Aorta (tissue), 5 donors: ENCODE data around the gene CLCN3. TPM values are rescaled to one million over a fixed set of nuclear protein-coding genes. Genes with fewer than 3 reads are reported as not detected.
"Not testable (repeated sequence)": the region's sequence is repeated elsewhere in the genome, so short reads cannot be mapped to it uniquely, and the experiment has no call there.

ENCODE experiments used
- ATAC-seq: fragments of 200-7000 bp; cut with Tn5 transposase; one replicate; pipeline ENCODE4 v1.9.1; 2022; ENCODE audit warnings: moderate library complexity; ENCODE audit not compliant: low FRiP score
- DNase-seq, 2 donors: peaks; one replicate each; pipeline ENCODE4 v3.0.0-alpha.2; 2020
- H3K27ac ChIP-seq, 2 donors: one replicate each; pipeline ENCODE4 v1.5.1; 2013; ENCODE audit warnings: low read length in 2 of 2, mild to moderate bottlenecking in 2 of 2, moderate library complexity in 2 of 2, control low read depth in 1 of 2, inconsistent platforms in 1 of 2, low read depth in 1 of 2
- H3K27me3 ChIP-seq, 2 donors: one replicate each; pipeline ENCODE4 v1.6.1; 2013; ENCODE audit warnings: control low read depth in 1 of 2, low read length in 1 of 2, mild to moderate bottlenecking in 1 of 2, moderate library complexity in 1 of 2; ENCODE audit not compliant: insufficient read depth in 2 of 2, control insufficient read depth in 1 of 2
- H3K36me3 ChIP-seq, 2 donors: one replicate each; pipeline ENCODE4 v1.6.1; 2013; ENCODE audit warnings: control low read depth in 1 of 2, low read length in 1 of 2, mild to moderate bottlenecking in 1 of 2; ENCODE audit not compliant: insufficient read depth in 2 of 2, control insufficient read depth in 1 of 2
- H3K4me1 ChIP-seq, 2 donors: one replicate each; pipeline ENCODE4 v1.6.1; 2013; ENCODE audit warnings: low read length in 2 of 2, control low read depth in 1 of 2, mild to moderate bottlenecking in 1 of 2, moderate library complexity in 1 of 2; ENCODE audit not compliant: insufficient read depth in 2 of 2, control insufficient read depth in 1 of 2
- H3K4me3 ChIP-seq, 2 donors: one replicate each; pipeline ENCODE4 v1.5.1; 2013; ENCODE audit warnings: low read length in 2 of 2, control low read depth in 1 of 2, mild to moderate bottlenecking in 1 of 2
- H3K9me3 ChIP-seq: one replicate; pipeline ENCODE4 v1.6.1; 2013; ENCODE audit warnings: mild to moderate bottlenecking, low read length; ENCODE audit not compliant: control insufficient read depth
- WGBS, 2 donors: extraction: QIAGEN DNeasy Blood & Tissue Kit; methylation state at CpG; one replicate each; pipeline ENCODE4 v1.1.7; 2013; 5-methylcytosine and 5-hydroxymethylcytosine counted together
- intact Hi-C, 2 donors: fragments of 100-400 bp; cut with DNase I; formaldehyde crosslinking; loops; one replicate each; pipeline versions ENCODE4 v1.14.2 to v1.15.0; 2022
- polyA plus RNA-seq, 2 donors: library from polyadenylated mRNA; stranded (reverse); fragments of 200-250 nt; gene quantifications; one replicate each; pipeline ENCODE4 v1.2.3, GENCODE V29; 2013
- total RNA-seq, 2 donors: library from RNA; stranded (reverse); fragmentation: NEBNext Ultra II Directional; extraction: Animal tissue kit (Norgen Biotek cat#: 25700); gene quantifications; one replicate each; pipeline ENCODE4 v1.2.1, GENCODE V29; 2021
- donor health status: healthy with polysubstance abuse.
- donor health status: Bipolar disorder and iron deficiency.
- donor health status: DM: no; HTN: no; CAD: no.
- donor health status: DM: no; HTN: no; CAD: no.
- donor health status: DM: yes; HTN: yes; CAD: no.

Gene CLCN3
- total and polyA plus RNA-seq, 4 donors, result 4.9 to 29.1 (median 12.3) TPM

DNA sequence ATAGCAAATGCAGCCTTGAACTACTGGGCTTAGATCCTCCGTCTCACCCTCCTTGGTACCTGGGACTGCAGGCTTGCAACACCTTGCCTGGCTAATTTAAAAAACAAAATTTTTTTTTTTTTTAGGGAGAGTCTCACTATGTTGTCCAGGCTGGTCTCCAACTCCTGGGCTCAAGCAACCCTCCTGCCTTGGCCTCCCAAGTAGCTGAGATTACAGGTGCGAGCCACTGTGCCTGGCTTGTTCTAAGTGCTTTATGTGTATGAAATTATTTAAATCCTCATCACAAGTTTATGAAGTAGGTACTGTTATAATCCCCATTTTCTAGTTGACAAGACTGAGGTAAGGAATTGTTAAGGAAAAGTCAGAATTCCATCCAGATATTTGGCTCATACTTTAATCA lies 43.0 kb downstream of the CLCN3 start:
- H3K4me3 ChIP-seq, result no peak overlapping the region
- no peaks in the 10 kb centered on the region for H3K9me3 ChIP-seq
- no peaks in the 10 kb centered on the region for H3K4me1 ChIP-seq
- no peak overlapping the region for H3K27ac ChIP-seq
- DNase-seq, result no peak
- H3K27me3 ChIP-seq, result no peaks in the 10 kb centered on the region
- intact Hi-C loops, result no loop called here
- no peak for ATAC-seq
- peaks cover 0 to 2% of the 10 kb centered on the region in 2 donors for H3K36me3 ChIP-seq
- WGBS, 2 donors, result 97 to 99% methylated on average over 2 of the region's 2 CpGs

DNA sequence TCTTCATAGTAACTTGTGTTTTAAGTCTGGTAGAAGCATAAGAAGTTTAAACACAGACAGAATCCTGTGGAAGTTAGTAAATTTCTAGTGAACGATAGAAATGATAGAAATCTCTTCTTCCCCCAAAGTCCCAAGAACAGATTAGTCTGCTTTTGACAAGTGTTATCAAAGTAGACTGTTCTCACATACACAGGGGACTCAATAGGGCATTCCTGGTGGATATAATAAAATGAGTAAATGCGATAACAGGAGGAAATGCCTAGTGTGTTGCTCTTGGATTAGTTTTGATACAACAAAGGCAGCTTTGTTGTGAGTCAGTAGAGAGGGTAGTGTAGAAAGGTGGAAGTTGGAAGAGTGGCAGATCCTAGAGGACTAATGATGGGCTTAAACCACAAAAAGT lies 43.5 kb downstream of the CLCN3 start:
- Histone ChIP-seq H3K27me3 (no peaks in the 10 kb centered on the region), H3K27ac (no peak overlapping the region), H3K9me3 (no peaks in the 10 kb centered on the region), H3K4me1 (no peaks in the 10 kb centered on the region), H3K36me3 (peaks cover 0 to 2% of the 10 kb centered on the region in 2 donors), H3K4me3 (no peak overlapping the region)
- 6 to 10% methylated on average over 2 of the region's 2 CpGs for WGBS, 2 donors
- ATAC-seq, result no peak
- DNase-seq, result no peak
- intact Hi-C loops, result no loop called here

DNA sequence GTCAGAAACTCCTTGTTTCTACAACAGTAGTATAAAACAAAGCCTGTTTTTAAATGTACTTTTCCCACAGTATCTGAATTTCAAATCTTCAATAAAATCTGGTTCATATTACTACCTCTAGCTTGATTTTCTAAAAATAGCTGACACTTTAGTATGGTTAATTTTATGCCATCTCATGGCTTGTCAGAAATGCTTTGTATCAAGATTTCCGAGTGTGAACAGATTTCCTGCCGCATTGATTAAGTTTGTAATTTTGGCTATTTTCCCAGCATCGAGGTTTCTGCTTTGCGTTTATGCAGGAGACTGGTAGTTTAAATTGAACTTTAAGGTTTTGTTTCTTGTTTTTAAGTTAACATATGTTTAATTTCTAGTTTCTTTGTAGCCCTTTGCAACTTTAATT lies 44.2 kb downstream of the CLCN3 start:
- Histone ChIP-seq H3K4me3 (no peak overlapping the region), H3K36me3 (peaks cover 0 to 2% of the 10 kb centered on the region in 2 donors), H3K27ac (no peak overlapping the region), H3K9me3 (no peaks in the 10 kb centered on the region), H3K4me1 (no peaks in the 10 kb centered on the region), H3K27me3 (no peaks in the 10 kb centered on the region)
- DNase-seq (no peak), ATAC-seq (no peak)
- WGBS, 2 donors, result 47 to 53% methylated on average over 4 of the region's 4 CpGs
- intact Hi-C loops, result no loop called here

DNA sequence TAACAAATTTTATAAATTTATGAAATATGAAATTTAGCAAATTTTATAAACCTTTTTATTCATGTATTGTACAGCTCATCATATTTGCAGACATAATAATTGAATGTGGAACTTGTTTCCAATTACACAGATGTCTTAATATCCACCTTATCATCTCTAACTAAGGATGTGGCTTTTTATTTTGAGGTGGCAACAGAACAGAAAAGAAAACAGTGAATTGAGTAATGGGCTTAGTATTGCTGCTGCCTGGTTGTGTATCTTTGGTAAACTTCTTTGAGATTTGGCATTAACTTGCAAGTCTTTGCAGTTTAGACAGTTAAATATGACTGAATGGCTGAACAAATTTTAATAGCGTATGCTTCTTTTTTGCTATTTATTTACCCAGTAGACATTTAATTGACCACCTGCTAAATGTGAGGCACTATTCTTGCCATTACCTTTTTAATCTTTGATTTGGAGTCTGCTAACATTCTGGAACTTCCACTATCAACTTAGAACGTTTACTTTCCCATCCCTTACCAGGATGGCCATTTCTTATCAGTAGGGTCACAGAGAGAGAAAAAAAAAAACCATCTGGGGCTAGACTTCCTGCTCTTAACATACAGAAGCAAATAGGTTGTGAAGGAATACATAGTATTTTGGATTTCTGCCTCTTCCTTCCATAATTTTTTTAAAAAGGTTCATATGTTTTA lies 44.8 kb downstream of the CLCN3 start:
- intact Hi-C loops, result no loop called here
- H3K4me3 ChIP-seq, result no peak overlapping the region
- 70 to 75% methylated on average over 2 of the region's 2 CpGs for WGBS, 2 donors
- peaks cover 0 to 2% of the 10 kb centered on the region in 2 donors for H3K36me3 ChIP-seq
- H3K4me1 ChIP-seq, result no peaks in the 10 kb centered on the region
- no peak for ATAC-seq
- no peaks in the 10 kb centered on the region for H3K27me3 ChIP-seq
- no peak overlapping the region for H3K27ac ChIP-seq
- H3K9me3 ChIP-seq, result no peaks in the 10 kb centered on the region
- DNase-seq, result no peak

DNA sequence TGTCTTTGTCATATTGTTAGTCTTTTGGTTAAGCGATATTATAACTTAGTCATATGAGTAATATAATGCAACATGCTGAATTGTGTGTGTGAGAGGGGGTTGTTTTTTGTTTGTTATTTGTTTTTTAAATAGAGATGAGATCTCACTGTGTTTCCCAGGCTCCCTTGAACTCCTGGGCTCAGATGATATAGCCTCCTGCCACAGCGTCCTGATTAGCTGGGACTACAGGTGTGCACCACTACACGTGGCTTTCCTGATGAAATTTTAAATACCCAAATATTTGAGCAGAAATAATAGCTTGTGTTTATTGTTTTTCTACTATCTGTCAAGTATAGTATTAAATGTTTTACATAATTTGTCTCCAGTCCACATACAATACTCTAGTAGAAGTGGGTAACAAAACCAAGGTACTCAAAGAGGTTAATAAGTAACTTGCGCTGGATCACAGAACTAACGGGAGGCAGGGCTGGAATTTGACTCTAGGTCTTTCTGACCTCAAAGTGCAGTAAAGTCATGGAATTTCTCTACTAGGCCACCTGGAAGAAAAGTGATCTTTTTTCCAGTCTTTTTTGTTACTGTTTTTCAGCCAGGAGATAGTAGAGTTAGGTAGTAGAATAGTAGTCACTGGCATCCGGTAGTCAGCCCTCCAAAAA lies 47.8 kb downstream of the CLCN3 start:
- Histone ChIP-seq H3K4me3 (no peak overlapping the region), H3K27me3 (no peaks in the 10 kb centered on the region), H3K36me3 (peaks cover 0 to 2% of the 10 kb centered on the region in 2 donors), H3K27ac (no peak overlapping the region), H3K9me3 (no peaks in the 10 kb centered on the region), H3K4me1 (no peaks in the 10 kb centered on the region)
- WGBS, 2 donors, result 91 to 94% methylated on average over 6 of the region's 6 CpGs
- DNase-seq (no peak), ATAC-seq (no peak)
- intact Hi-C loops, result no loop called here

DNA sequence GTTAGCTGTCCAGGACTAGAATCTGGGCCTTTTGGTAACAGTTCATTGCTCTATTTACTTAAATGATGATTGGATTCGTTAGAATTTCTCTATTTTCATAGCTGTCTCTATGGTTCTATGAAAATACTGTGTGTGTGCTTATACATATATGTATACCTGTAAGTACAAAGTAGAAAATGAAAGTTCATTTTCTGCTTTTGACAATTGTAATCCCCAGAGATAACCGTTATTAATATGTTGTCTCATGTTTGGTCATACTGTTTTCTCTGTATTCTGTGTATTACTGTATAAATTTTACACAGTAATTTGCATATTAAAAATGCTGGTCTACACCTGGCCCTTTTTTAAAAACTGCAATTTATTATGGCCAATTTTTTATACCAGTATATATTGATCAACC lies 55.4 kb downstream of the CLCN3 start:
- no peak for ATAC-seq
- no peak overlapping the region for H3K27ac ChIP-seq
- 76 to 82% methylated on average over 2 of the region's 2 CpGs for WGBS, 2 donors
- no peaks in the 10 kb centered on the region for H3K27me3 ChIP-seq
- no peaks in the 10 kb centered on the region for H3K9me3 ChIP-seq
- DNase-seq, result no peak
- H3K36me3 ChIP-seq, result peaks cover 0 to 1% of the 10 kb centered on the region in 2 donors
- no peaks in the 10 kb centered on the region for H3K4me1 ChIP-seq
- intact Hi-C loops, result no loop called here
- H3K4me3 ChIP-seq, result no peak overlapping the region

DNA sequence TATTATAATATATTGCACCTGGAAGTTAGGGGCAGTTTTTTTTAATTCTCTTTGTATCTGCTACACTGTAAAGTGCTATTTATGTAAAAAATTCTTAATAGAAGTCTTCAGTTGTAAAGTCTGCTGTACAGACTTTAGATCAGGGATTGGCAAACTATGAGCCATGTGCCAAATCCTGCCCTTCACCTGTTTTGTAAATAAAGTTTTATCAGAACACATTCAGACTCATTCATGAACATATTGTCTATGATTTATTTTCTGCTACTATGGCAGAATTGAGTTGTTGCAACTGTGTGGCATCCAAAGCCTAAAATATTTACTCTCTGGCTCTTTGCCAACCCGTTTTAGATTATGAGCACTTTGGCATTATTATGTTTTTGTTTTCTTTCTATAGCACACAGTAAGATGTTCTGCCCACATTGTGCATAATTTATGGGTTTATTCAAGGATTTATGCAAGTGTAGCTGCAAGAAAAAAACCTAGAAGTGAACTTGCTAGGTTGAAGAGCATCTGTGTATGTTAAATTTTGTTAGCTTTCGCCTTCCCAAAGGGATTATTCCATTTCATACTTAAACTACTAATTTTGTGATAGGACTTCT lies 56.9 kb downstream of the CLCN3 start:
- no peaks in the 10 kb centered on the region for H3K27me3 ChIP-seq
- intact Hi-C loops, result no loop called here
- H3K36me3 ChIP-seq, result peaks cover 0 to 1% of the 10 kb centered on the region in 2 donors
- 55 to 61% methylated on average over 2 of the region's 2 CpGs for WGBS, 2 donors
- no peak overlapping the region for H3K4me3 ChIP-seq
- H3K9me3 ChIP-seq, result no peaks in the 10 kb centered on the region
- no peak overlapping the region for H3K27ac ChIP-seq
- no peak for ATAC-seq
- DNase-seq, result no peak
- H3K4me1 ChIP-seq, result no peaks in the 10 kb centered on the region

DNA sequence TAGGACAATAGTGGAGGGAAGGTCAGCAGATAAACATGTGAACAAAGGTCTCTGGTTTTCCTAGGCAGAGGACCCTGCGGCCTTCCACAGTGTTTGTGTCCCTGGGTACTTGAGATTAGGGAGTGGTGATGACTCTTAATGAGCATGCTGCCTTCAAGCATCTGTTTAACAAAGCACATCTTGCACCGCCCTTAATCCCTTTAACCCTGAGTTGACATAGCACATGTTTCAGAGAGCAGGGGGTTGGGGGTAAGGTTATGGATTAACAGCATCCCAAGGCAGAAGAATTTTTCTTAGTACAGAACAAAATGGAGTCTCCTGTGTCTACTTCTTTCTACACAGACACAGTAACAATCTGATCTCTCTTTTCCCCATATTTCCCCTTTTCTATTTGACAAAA lies 58.1 kb downstream of the CLCN3 start:
- H3K27me3 ChIP-seq, H3K36me3 ChIP-seq, H3K4me3 ChIP-seq, H3K27ac ChIP-seq, intact Hi-C loops, DNase-seq, ATAC-seq, H3K4me1 ChIP-seq, H3K9me3 ChIP-seq: not testable (repeated sequence)
- WGBS, 2 donors, result 86 to 100% methylated on average over 1 of the region's 2 CpGs
